Testis (tissue), 3 donors: ENCODE results near the gene GALNT9. TPM values are rescaled to one million over a fixed set of nuclear protein-coding genes. Genes with fewer than 3 reads are reported as not detected.

Source experiments
- DNase-seq: peaks from one replicate; pipeline ENCODE4 v3.0.0-alpha.2; 2019
- H3K27ac ChIP-seq, 2 donors: fragments of 200-600 bp; sonication (generic); one replicate each; pipeline ENCODE4 v1.5.1; 2019
- H3K27me3 ChIP-seq: fragments of 200-600 bp; sonication (generic); one replicate; pipeline ENCODE4 v1.5.1; 2019
- H3K36me3 ChIP-seq: fragments of 200-600 bp; sonication (generic); one replicate; pipeline ENCODE4 v1.5.1; 2017; ENCODE audit warnings: low read depth; ENCODE audit errors: missing control alignments
- H3K4me1 ChIP-seq: fragments of 200-600 bp; sonication (generic); one replicate; pipeline ENCODE4 v1.5.1; 2019
- H3K4me3 ChIP-seq, 2 donors: fragments of 200-600 bp; sonication (generic); one replicate each; pipeline ENCODE4 v1.5.1; 2017 to 2019
- H3K9me3 ChIP-seq: fragments of 200-600 bp; sonication (generic); one replicate; pipeline ENCODE4 v1.5.1; 2017
- POLR2A ChIP-seq: fragments of 450-650 bp; IDR thresholded peaks from one replicate; pipeline ENCODE4 v1.6.1; 2017; ENCODE audit warnings: antibody characterized with exemption, mild to moderate bottlenecking, moderate library complexity
- WGBS, 2 donors: methylation state at CpG; one replicate each; pipeline ENCODE4 v1.1.5; 2018; 5-methylcytosine and 5-hydroxymethylcytosine counted together
- intact Hi-C: fragments of 100-400 bp; cut with DNase I; formaldehyde crosslinking; loops from one replicate; pipeline ENCODE4 v1.15.1; 2023; ENCODE audit warnings: low total_unique reads
- polyA plus RNA-seq: library from polyadenylated mRNA; stranded (reverse); fragments of 350-450 nt; fragmentation: Illumina TruSeq; extraction: RNeasy Lipid Tissue Mini Kit (QIAGEN cat#74804); gene quantifications from one replicate; pipeline ENCODE4 v1.2.3, GENCODE V29; 2014; ENCODE audit warnings: low read depth, low replicate concordance; ENCODE audit not compliant: insufficient read depth
- total RNA-seq, 2 donors: library from RNA; depleted of rRNA; stranded (reverse); fragments of >200 nt; gene quantifications; one replicate each; pipeline ENCODE4 v1.2.3, GENCODE V29; 2016
- TF ChIP-seq, protein P1 (sequence below), 3 experiments: fragments of 450-650 bp in 2 of 3; fragments of 200-600 bp in 1 of 3; sonication (generic) in 1 of 3; IDR thresholded peaks; one replicate each; pipeline ENCODE4 v1.5.1; 2016 to 2019; ENCODE audit warnings: antibody characterized with exemption in 3 of 3, mild to moderate bottlenecking in 2 of 3, moderate library complexity in 1 of 3

Gene GALNT9
- total and polyA plus RNA-seq, 3 donors from 2014 or later = 1.1 to 1.5 (median 1.3) TPM

GRCh38 chr12:132362996-132363660 lies 33.7 kb upstream of the GALNT9 start:
- H3K4me1 ChIP-seq = no peaks in the 10 kb centered on the region
- H3K36me3 ChIP-seq = no peaks in the 10 kb centered on the region
- no peak for DNase-seq
- no peak for TF ChIP-seq POLR2A
- TF ChIP-seq, protein P1, sequence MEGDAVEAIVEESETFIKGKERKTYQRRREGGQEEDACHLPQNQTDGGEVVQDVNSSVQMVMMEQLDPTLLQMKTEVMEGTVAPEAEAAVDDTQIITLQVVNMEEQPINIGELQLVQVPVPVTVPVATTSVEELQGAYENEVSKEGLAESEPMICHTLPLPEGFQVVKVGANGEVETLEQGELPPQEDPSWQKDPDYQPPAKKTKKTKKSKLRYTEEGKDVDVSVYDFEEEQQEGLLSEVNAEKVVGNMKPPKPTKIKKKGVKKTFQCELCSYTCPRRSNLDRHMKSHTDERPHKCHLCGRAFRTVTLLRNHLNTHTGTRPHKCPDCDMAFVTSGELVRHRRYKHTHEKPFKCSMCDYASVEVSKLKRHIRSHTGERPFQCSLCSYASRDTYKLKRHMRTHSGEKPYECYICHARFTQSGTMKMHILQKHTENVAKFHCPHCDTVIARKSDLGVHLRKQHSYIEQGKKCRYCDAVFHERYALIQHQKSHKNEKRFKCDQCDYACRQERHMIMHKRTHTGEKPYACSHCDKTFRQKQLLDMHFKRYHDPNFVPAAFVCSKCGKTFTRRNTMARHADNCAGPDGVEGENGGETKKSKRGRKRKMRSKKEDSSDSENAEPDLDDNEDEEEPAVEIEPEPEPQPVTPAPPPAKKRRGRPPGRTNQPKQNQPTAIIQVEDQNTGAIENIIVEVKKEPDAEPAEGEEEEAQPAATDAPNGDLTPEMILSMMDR (IDR thresholded peaks at IDR 0.05) = no peak
- no peaks in the 10 kb centered on the region for H3K27me3 ChIP-seq
- H3K27ac ChIP-seq = no peak overlapping the region
- H3K9me3 ChIP-seq = no peaks in the 10 kb centered on the region
- no peak overlapping the region for H3K4me3 ChIP-seq
- 85 to 88% methylated on average over 29 of the region's 29 CpGs for WGBS, 2 donors
- intact Hi-C loops = no loop called here

DNA sequence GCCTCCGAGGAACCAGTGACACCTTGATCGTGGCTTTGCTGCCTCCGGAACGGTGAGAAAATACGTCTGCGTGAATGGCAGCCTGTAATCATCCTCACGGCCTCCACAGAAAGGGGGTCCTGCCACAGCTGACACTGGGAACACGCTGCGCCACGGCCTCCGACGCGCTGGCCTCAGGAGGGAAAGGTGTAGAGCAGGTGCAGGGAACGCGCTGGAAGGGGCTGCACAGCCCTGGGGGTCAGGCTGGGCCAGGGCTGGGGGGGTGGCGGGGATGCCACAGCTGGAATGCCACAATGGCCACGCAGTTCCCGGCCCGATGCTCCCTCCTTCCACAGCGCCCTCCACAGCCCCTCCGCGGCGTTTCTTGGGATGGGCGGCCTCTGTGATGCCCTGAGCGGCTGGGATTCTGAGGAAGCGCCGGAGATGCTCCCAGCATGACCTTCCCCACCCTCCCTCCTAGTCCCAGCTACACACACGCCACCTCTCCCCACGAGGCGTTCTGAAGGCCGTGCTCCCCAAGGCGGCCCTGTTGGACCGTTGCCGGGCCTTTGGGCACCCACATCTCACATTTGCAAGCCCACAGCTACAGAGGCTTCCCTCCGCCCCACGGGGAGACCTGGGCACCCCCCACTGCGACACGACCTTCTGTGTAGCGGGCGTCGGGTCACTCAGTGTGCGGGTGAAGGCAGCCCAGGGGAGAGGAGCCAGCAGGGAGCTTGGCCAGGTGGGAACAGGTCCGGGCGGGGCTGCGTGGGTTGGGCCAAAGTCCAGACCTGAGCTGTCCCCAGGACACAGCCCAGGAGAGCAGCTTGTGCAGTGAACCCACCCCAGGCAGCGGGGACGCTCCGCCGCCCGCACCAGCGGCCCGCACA lies 31.8 kb upstream of the GALNT9 start:
- no peaks in the 10 kb centered on the region for H3K4me1 ChIP-seq
- 91 to 94% methylated on average over 27 to 52 of the region's 52 CpGs for WGBS, 2 donors
- no peaks in the 10 kb centered on the region for H3K27me3 ChIP-seq
- H3K4me3 ChIP-seq = no peak overlapping the region
- no peaks in the 10 kb centered on the region for H3K36me3 ChIP-seq
- DNase-seq = no peak
- intact Hi-C loops = no loop called here
- H3K9me3 ChIP-seq = no peaks in the 10 kb centered on the region
- no peak for TF ChIP-seq POLR2A
- TF ChIP-seq, protein P1 (IDR thresholded peaks at IDR 0.05) = no peak
- no peak overlapping the region for H3K27ac ChIP-seq

GRCh38 chr12:132360410-132360809 lies 31.0 kb upstream of the GALNT9 start:
- Histone ChIP-seq H3K9me3 (no peaks in the 10 kb centered on the region), H3K36me3 (no peaks in the 10 kb centered on the region), H3K4me1 (no peaks in the 10 kb centered on the region), H3K4me3 (no peak overlapping the region), H3K27ac (no peak overlapping the region), H3K27me3 (no peaks in the 10 kb centered on the region)
- no peak for DNase-seq
- WGBS, 2 donors = 77 to 86% methylated on average over 7 of the region's 7 CpGs
- intact Hi-C loops = no loop called here
- TF ChIP-seq POLR2A = no peak
- TF ChIP-seq, protein P1 (IDR thresholded peaks at IDR 0.05) = no peak

GRCh38 chr12:132359971-132360370 lies 30.6 kb upstream of the GALNT9 start:
- Histone ChIP-seq H3K27me3 (no peaks in the 10 kb centered on the region), H3K4me1 (no peaks in the 10 kb centered on the region), H3K4me3 (no peak overlapping the region), H3K36me3 (no peaks in the 10 kb centered on the region), H3K9me3 (no peaks in the 10 kb centered on the region), H3K27ac (no peak overlapping the region)
- no peak for TF ChIP-seq POLR2A
- TF ChIP-seq, protein P1 (IDR thresholded peaks at IDR 0.05) = no peak
- 91 to 93% methylated on average over 9 to 16 of the region's 16 CpGs for WGBS, 2 donors
- intact Hi-C loops = no loop called here
- no peak for DNase-seq
